KMS-11 (cell line): ENCODE data around the gene KRTAP10-10.
"Not testable (repeated sequence)": the region's sequence is repeated elsewhere in the genome, so short reads cannot be mapped to it uniquely, and the experiment has no call there.

Experiments
- H2AFZ ChIP-seq: fragments of 200-600 bp; sonication (generic); 2 replicates; pipeline ENCODE4 v1.6.1; 2016; ENCODE audit warnings: antibody characterized with exemption, mixed run types, low read depth
- H3K27ac ChIP-seq: fragments of 200-600 bp; sonication (generic); 2 replicates; pipeline ENCODE4 v1.6.1; 2016; ENCODE audit warnings: mild to moderate bottlenecking, mixed run types
- H3K27me3 ChIP-seq: fragments of 200-600 bp; sonication (generic); 2 replicates; pipeline ENCODE4 v1.6.1; 2017; ENCODE audit warnings: mild to moderate bottlenecking, low read depth, mixed run types, moderate library complexity; ENCODE audit not compliant: insufficient read depth
- H3K36me3 ChIP-seq: fragments of 200-600 bp; sonication (generic); 2 replicates; pipeline ENCODE4 v1.6.1; 2017; ENCODE audit warnings: mild to moderate bottlenecking, mixed run types; ENCODE audit not compliant: insufficient read depth
- H3K4me1 ChIP-seq: fragments of 200-600 bp; sonication (generic); 2 replicates; pipeline ENCODE4 v1.6.1; 2016; ENCODE audit warnings: mild to moderate bottlenecking, low read depth, mixed run types; ENCODE audit not compliant: poor library complexity, severe bottlenecking
- H3K4me2 ChIP-seq: fragments of 200-600 bp; sonication (generic); 2 replicates; pipeline ENCODE4 v1.7.0; 2016; ENCODE audit warnings: mild to moderate bottlenecking, mixed run types
- H3K4me3 ChIP-seq: fragments of 200-600 bp; sonication (generic); IDR thresholded peaks from 2 replicates; pipeline ENCODE4 v1.6.1; 2017; ENCODE audit warnings: low read depth, low read length, mixed read lengths; ENCODE audit not compliant: insufficient read depth
- H3K79me2 ChIP-seq: fragments of 200-600 bp; sonication (generic); 2 replicates; pipeline ENCODE4 v1.6.1; 2016; ENCODE audit warnings: low read depth, mixed run types; ENCODE audit not compliant: insufficient read depth
- H3K9ac ChIP-seq: fragments of 200-600 bp; sonication (generic); 2 replicates; pipeline ENCODE4 v1.6.1; 2016; ENCODE audit warnings: mild to moderate bottlenecking, mixed run types
- H4K20me1 ChIP-seq: fragments of 200-600 bp; sonication (generic); 2 replicates; pipeline ENCODE4 v1.6.1; 2016; ENCODE audit warnings: mild to moderate bottlenecking, mixed run types; ENCODE audit not compliant: insufficient read depth
- CTCF ChIP-seq: fragments of 200-600 bp; sonication (generic); conservative IDR thresholded peaks from 2 replicates; pipeline ENCODE4 v1.6.1; 2017; ENCODE audit warnings: low read depth, mild to moderate bottlenecking, antibody characterized with exemption, low read length, moderate library complexity, mixed read lengths

KRTAP10-10 gene

DNA sequence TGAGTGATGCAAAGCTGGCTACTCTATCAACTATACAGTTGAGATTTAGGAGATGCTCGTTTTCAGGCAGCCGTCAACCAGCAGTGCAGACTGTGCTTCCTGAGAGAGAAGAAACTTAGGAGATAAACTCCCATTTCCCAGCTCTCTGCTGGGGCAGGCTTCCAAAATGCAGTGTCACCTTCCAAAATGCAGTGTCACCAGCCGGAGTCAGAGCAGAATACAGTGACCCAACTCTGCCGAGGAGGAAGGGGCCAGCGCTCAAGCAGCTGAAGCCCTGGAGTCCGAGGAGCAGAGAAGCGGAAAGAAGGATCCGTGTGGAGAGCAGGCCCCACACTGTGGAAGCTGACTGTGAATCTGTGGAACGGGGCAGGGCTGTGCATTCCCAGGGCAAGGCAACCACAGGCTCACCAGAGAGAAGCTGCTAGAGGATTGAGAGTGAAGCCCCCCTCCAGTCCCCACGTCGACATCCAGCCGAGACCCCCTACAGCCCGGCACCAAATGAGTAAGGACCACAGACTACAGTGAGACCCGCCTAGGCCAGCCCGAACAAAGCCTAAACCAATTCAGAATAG lies 45.5 kb downstream of the KRTAP10-10 start:
- Histone ChIP-seq H3K79me2 (no peaks in the 10 kb centered on the region), H2AFZ (no peak overlapping the region), H3K4me2 (no peak overlapping the region), H3K9ac (no peak overlapping the region), H3K27ac (no peak overlapping the region), H3K4me3 (no peak overlapping the region), H3K4me1 (no peaks in the 10 kb centered on the region), H4K20me1 (no peaks in the 10 kb centered on the region), H3K27me3 (peaks cover 64% of the 10 kb centered on the region; the same call in 1 of the 2 replicates), H3K36me3 (no peaks in the 10 kb centered on the region)
- TF ChIP-seq CTCF: no peak

DNA sequence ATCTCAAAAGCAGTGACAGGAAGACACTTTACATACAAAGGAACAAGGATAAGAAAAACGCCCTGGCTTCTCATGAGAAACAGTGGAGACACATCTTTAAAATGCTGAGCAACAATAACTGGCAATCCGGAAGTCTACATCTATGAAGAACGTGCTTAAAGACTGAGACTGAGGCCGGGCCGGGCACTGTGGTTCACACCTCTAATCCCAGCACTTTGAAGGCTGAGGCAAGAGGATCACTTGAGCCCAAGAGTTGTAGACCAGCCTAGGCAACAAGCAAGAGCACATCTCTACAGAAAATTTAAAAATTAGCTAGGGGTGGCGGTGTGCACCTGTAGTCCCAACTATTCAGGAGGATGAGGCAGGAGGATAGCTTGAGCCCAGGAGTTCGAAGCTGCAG lies 46.9 kb downstream of the KRTAP10-10 start:
- H2AFZ ChIP-seq: no peak overlapping the region
- TF ChIP-seq CTCF: no peak
- no peak overlapping the region for H3K4me2 ChIP-seq
- no peaks in the 10 kb centered on the region for H3K4me1 ChIP-seq
- H3K36me3 ChIP-seq: no peaks in the 10 kb centered on the region
- no peak overlapping the region for H3K4me3 ChIP-seq
- H3K27ac ChIP-seq: no peak overlapping the region
- peaks cover 61% of the 10 kb centered on the region; the same call in 1 of the 2 replicates for H3K27me3 ChIP-seq
- no peak overlapping the region for H3K9ac ChIP-seq
- H3K79me2 ChIP-seq: no peaks in the 10 kb centered on the region
- H4K20me1 ChIP-seq: no peaks in the 10 kb centered on the region

- H3K4me1 ChIP-seq: no peaks in the 10 kb centered on the region
- peaks cover 57% of the 10 kb centered on the region; the same call in 1 of the 2 replicates for H3K27me3 ChIP-seq
These were observed 47.3 kb downstream of the KRTAP10-10 start for GRCh38 chr21:44684483-44684882.

GRCh38 chr21:44685050-44685449 lies 47.9 kb downstream of the KRTAP10-10 start:
- not testable (repeated sequence) for H4K20me1 ChIP-seq

More at GRCh38 chr21:44684483-44684882, 47.3 kb downstream of the KRTAP10-10 start:
- no peak for TF ChIP-seq CTCF
- Histone ChIP-seq H3K9ac (no peak overlapping the region), H3K36me3 (no peaks in the 10 kb centered on the region), H3K4me2 (no peak overlapping the region), H3K79me2 (no peaks in the 10 kb centered on the region), H3K27ac (no peak overlapping the region), H3K4me3 (no peak overlapping the region), H4K20me1 (no peaks in the 10 kb centered on the region), H2AFZ (no peak overlapping the region)

DNA sequence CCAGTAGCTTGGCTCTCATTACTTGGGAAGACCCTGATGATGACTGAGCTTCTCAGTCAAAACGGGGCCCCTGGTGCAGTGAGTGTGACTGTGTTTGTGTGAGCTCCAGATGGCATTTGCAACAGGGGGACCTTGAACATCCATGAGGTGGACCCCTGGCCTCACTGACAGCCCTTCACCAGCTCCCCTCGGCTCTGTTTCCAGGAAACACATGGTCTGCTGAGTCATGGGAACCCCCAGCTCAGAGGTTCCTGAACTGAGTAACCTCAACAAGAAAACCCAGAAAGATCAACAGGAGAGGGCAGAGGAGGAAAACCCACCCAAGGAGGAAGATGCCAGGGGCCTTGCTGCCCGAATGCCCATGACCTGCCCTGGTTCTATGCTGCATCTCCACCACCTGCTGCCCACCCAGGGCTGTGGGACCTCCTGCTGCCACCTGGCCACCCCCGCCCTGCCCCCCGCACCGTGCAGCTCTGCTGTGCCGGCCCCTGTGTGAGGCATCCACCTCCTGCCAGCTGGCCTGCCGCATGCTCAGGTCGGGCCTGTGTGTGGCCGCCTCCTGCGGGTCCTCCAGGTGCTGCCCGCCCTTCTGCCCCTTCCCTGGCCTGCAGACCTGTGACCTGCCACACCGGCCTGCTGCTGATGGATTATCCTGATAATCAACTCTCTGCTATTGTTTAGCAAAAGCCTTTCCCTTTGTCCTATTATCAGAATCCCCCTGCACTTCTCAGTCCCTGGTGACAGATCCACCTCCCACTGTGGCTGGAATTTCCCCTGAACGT lies 49.0 kb downstream of the KRTAP10-10 start:
- peaks cover 41% of the 10 kb centered on the region; the same call in 1 of the 2 replicates for H3K27me3 ChIP-seq
- no peaks in the 10 kb centered on the region for H3K79me2 ChIP-seq
- no peak overlapping the region for H3K9ac ChIP-seq
- H3K4me3 ChIP-seq: no peak overlapping the region
- no peaks in the 10 kb centered on the region for H3K36me3 ChIP-seq
- H4K20me1 ChIP-seq: no peaks in the 10 kb centered on the region
- no peak overlapping the region for H2AFZ ChIP-seq
- H3K4me2 ChIP-seq: no peak overlapping the region
- no peaks in the 10 kb centered on the region for H3K4me1 ChIP-seq
- no peak for TF ChIP-seq CTCF
- H3K27ac ChIP-seq: no peak overlapping the region

More at GRCh38 chr21:44685050-44685449, 47.9 kb downstream of the KRTAP10-10 start:
- H3K4me1 ChIP-seq, H3K4me3 ChIP-seq, H2AFZ ChIP-seq, H3K36me3 ChIP-seq, H3K27ac ChIP-seq, H3K4me2 ChIP-seq, H3K9ac ChIP-seq, H3K79me2 ChIP-seq: not testable (repeated sequence)
- peaks cover 51% of the 10 kb centered on the region; the same call in 1 of the 2 replicates for H3K27me3 ChIP-seq
